ENCODE measurements around the gene SLC25A33.

SLC25A33 gene

DNA sequence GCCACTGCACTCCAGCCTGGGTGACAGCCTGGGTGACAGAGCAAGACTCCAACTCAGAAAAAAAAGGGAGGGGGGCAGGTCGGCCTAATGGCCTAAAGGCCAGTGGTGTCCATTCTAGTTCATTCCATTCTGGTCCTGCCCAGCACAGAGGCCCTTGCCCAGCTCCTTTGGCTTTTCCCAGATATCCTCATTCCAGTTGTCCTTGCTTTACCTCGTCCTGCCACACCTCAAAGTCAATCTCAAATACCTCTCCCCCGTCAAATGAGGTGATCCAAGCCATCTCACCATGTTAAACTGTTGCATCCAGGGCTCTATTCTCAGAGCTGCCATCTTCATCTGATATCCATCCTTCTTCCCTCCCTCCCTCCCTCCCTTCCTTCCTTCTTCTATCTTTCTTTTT, 92.3 kb downstream of the SLC25A33 start:
- TF ChIP-seq, protein P1, sequence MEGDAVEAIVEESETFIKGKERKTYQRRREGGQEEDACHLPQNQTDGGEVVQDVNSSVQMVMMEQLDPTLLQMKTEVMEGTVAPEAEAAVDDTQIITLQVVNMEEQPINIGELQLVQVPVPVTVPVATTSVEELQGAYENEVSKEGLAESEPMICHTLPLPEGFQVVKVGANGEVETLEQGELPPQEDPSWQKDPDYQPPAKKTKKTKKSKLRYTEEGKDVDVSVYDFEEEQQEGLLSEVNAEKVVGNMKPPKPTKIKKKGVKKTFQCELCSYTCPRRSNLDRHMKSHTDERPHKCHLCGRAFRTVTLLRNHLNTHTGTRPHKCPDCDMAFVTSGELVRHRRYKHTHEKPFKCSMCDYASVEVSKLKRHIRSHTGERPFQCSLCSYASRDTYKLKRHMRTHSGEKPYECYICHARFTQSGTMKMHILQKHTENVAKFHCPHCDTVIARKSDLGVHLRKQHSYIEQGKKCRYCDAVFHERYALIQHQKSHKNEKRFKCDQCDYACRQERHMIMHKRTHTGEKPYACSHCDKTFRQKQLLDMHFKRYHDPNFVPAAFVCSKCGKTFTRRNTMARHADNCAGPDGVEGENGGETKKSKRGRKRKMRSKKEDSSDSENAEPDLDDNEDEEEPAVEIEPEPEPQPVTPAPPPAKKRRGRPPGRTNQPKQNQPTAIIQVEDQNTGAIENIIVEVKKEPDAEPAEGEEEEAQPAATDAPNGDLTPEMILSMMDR (IDR thresholded peaks at IDR 0.05; ENCODE audit: extremely low read depth, missing control alignments): no peak
- no peak for DNase-seq (ENCODE audit: low spot score)

DNA sequence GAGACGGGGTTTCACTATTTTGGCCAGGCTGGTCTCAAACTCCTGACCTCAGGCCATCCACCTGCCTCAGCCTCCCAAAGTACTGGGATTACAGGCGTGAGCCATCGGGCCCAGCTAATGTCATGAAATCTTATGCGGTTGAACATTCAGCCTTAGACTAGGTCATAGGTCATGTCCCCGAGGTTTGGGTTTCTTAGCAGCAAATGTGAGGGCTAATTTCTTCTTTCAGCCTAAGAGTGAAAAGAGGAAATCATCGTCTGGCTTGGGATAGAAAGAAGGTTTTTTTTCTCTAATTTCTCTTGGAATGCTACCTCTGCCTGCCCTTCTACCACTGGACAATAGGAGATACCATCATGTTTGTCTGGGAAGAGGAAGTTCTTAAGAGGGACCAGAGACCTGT, 94.2 kb downstream of the SLC25A33 start:
- TF ChIP-seq, protein P1 (IDR thresholded peaks at IDR 0.05; ENCODE audit: extremely low read depth, missing control alignments): no peak
- DNase-seq (ENCODE audit: low spot score): no peak

DNA sequence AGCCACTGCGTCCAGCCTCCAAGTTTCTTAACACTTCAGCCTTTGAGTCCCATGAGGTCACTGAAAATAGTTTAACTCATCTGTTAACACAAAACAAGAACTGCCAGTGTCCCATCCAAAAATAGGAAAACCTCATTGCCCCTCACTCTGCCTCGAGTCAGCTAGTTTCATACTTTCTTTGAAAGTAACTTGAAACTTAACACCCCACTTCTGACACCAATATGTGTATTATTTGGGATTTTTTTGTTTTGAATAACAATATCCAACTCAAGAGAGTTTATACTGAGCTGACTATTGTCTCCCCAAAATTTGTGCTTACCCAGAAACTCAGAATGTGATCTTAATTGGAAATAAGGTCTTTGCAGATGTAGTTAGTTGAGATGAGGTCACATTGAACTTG, 95.3 kb downstream of the SLC25A33 start:
- TF ChIP-seq, protein P1 (IDR thresholded peaks at IDR 0.05; ENCODE audit: extremely low read depth, missing control alignments): no peak
- DNase-seq (ENCODE audit: low spot score): no peak

All from GM20000 (cell line).